PC-9 (cell line): Measurements from ENCODE around the gene NUP210. TPM values are rescaled to one million over a fixed set of nuclear protein-coding genes. Genes with fewer than 3 reads are reported as not detected.

Source experiments
- BruUV-seq: library from RNA; stranded (reverse); fragments of 400-500 nt; replicated peaks from 2 replicates; lab custom pipeline; 2021; lab: Mats Ljungman, UMichigan
- CTCF ChIA-PET: fragments of 300-600 bp; sonication (Branson Sonifier 250); formaldehyde crosslinking; loops from one replicate; lab custom pipeline; 2022; ENCODE audit warnings: antibody characterized with exemption; lab: Charles Lee
- POLR2A ChIA-PET: fragments of 300-600 bp; sonication (Branson Sonifier 250); formaldehyde crosslinking; loops from one replicate; lab custom pipeline; 2022; ENCODE audit warnings: antibody characterized with exemption; ENCODE audit not compliant: unreplicated experiment; lab: Charles Lee
- DNase-seq, 2 experiments: peaks; one replicate each; pipeline versions ENCODE4 v3.0.0 to v3.0.0-alpha.2; 2015 to 2022; ENCODE audit warnings: mixed read lengths in 1 of 2
- H2AFZ ChIP-seq: fragments of 200-600 bp; sonication (generic); 2 replicates; pipeline ENCODE4 v1.8.1; 2017; ENCODE audit warnings: antibody characterized with exemption
- H3F3A ChIP-seq: fragments of 200-600 bp; sonication (generic); 2 replicates; pipeline ENCODE4 v1.8.1; 2017; ENCODE audit warnings: antibody characterized with exemption, mild to moderate bottlenecking, low read depth; ENCODE audit not compliant: insufficient read depth
- H3K27ac ChIP-seq: fragments of 200-600 bp; sonication (generic); 2 replicates; pipeline ENCODE4 v1.6.1; 2016; ENCODE audit warnings: mixed run types
- H3K27me3 ChIP-seq: fragments of 200-600 bp; sonication (generic); 2 replicates; pipeline ENCODE4 v1.6.1; 2016; ENCODE audit warnings: low read depth, mixed run types; ENCODE audit not compliant: insufficient read depth
- H3K36me3 ChIP-seq: fragments of 200-600 bp; sonication (generic); 2 replicates; pipeline ENCODE4 v1.6.1; 2016; ENCODE audit warnings: low read depth, mixed run types
- H3K4me1 ChIP-seq: fragments of 200-600 bp; sonication (generic); replicated peaks from 2 replicates; pipeline ENCODE4 v1.6.1; 2016; ENCODE audit warnings: mixed run types; ENCODE audit not compliant: insufficient read depth
- H3K4me2 ChIP-seq: fragments of 200-600 bp; sonication (generic); 2 replicates; pipeline ENCODE4 v1.6.1; 2017; ENCODE audit warnings: mixed run types
- H3K4me3 ChIP-seq: fragments of 200-600 bp; sonication (generic); 2 replicates; pipeline ENCODE4 v1.6.1; 2016; ENCODE audit warnings: mixed run types
- H3K79me2 ChIP-seq: fragments of 200-600 bp; sonication (generic); 2 replicates; pipeline ENCODE4 v1.6.1; 2017; ENCODE audit warnings: low read depth, mixed run types
- H3K9me2 ChIP-seq: fragments of 200-600 bp; sonication (generic); 2 replicates; pipeline ENCODE4 v1.8.1; 2017; ENCODE audit warnings: mild to moderate bottlenecking; ENCODE audit not compliant: insufficient read depth
- H3K9me3 ChIP-seq: fragments of 200-600 bp; sonication (generic); 2 replicates; pipeline ENCODE4 v1.8.1; 2016; ENCODE audit warnings: low read depth; ENCODE audit not compliant: insufficient read depth
- H4K20me1 ChIP-seq: fragments of 200-600 bp; sonication (generic); 2 replicates; pipeline ENCODE4 v1.8.1; 2017; ENCODE audit not compliant: insufficient read depth
- CTCF ChIP-seq: fragments of 200-600 bp; sonication (generic); conservative IDR thresholded peaks from 2 replicates; pipeline ENCODE4 v1.6.1; 2017; ENCODE audit warnings: mixed run types, antibody characterized with exemption, mild to moderate bottlenecking, moderate library complexity
- EZH2 ChIP-seq: fragments of 200-600 bp; sonication (generic); IDR thresholded peaks from 2 replicates; pipeline ENCODE4 v1.8.0; 2017; ENCODE audit warnings: antibody characterized with exemption, low read depth
- intact Hi-C: fragments of 100-400 bp; cut with micrococcal nuclease; formaldehyde crosslinking; loops from one replicate; pipeline ENCODE4 v1.10.0; 2022; ENCODE audit not compliant: unreplicated experiment
- total RNA-seq: library from RNA; stranded (reverse); gene quantifications from 2 replicates; pipeline ENCODE4 v1.2.3, GENCODE V29; 2021

Gene NUP210
- total RNA-seq, 1 experiment from 2014 or later: 84.0 TPM

- ChIA-PET POLR2A (no interaction called here), CTCF (interaction anchor here (0.6 kb wide), 1 partner anchor 313 kb away, joined by 5 read pairs; no protein-coding TSS in a partner anchor)
- Histone ChIP-seq H3K27ac (no peak overlapping the region), H3K4me3 (no peak overlapping the region), H3K4me2 (no peak overlapping the region), H3K27me3 (no peaks in the 10 kb centered on the region), H4K20me1 (no peaks in the 10 kb centered on the region), H3K9me2 (no peaks in the 10 kb centered on the region), H3K4me1 (peaks cover 9% of the 10 kb centered on the region; the same call in 1 of the 2 replicates), H3K36me3 (no peaks in the 10 kb centered on the region), H3K79me2 (no peaks in the 10 kb centered on the region), H2AFZ (no peak overlapping the region), H3F3A (no peaks in the 10 kb centered on the region; the same call in 1 of the 2 replicates), H3K9me3 (no peaks in the 10 kb centered on the region)
- BruUV-seq: no TSS peak
- no peak for DNase-seq
- TF ChIP-seq CTCF: no peak
- TF ChIP-seq EZH2: no peak
- intact Hi-C loops: no loop called here
These were observed 144.6 kb downstream of the NUP210 start for GRCh38 chr3:13275376-13276005.

GRCh38 chr3:13274551-13275332 lies 145.4 kb downstream of the NUP210 start:
- Histone ChIP-seq H3K79me2 (no peaks in the 10 kb centered on the region), H4K20me1 (no peaks in the 10 kb centered on the region), H3F3A (no peaks in the 10 kb centered on the region; the same call in 1 of the 2 replicates), H3K9me3 (no peaks in the 10 kb centered on the region), H3K9me2 (no peaks in the 10 kb centered on the region), H3K4me3 (no peak overlapping the region), H2AFZ (no peak overlapping the region), H3K27ac (no peak overlapping the region), H3K27me3 (no peaks in the 10 kb centered on the region), H3K4me2 (no peak overlapping the region), H3K36me3 (no peaks in the 10 kb centered on the region), H3K4me1 (peaks cover 9% of the 10 kb centered on the region; the same call in 1 of the 2 replicates)
- ChIA-PET POLR2A (interaction anchor here (0.6 kb wide), 1 partner anchor 371 kb away, joined by 4 read pairs; no protein-coding TSS in a partner anchor), CTCF (no interaction called here)
- intact Hi-C loops: no loop called here
- no TSS peak for BruUV-seq
- TF ChIP-seq CTCF (no peak), EZH2 (no peak)
- no peak for DNase-seq

GRCh38 chr3:13274125-13274524 lies 146.0 kb downstream of the NUP210 start:
- POLR2A ChIA-PET: interaction anchor here (0.6 kb wide), 1 partner anchor 371 kb away, joined by 4 read pairs; no protein-coding TSS in a partner anchor
- H3K79me2 ChIP-seq: no peaks in the 10 kb centered on the region
- no peak for DNase-seq

More at GRCh38 chr3:13274125-13274524, 146.0 kb downstream of the NUP210 start:
- Histone ChIP-seq H4K20me1 (no peaks in the 10 kb centered on the region), H3K4me3 (no peak overlapping the region), H3K9me3 (no peaks in the 10 kb centered on the region), H3K36me3 (no peaks in the 10 kb centered on the region), H3K4me2 (no peak overlapping the region), H3K27ac (no peak overlapping the region), H3K9me2 (no peaks in the 10 kb centered on the region), H3K4me1 (peaks cover 9% of the 10 kb centered on the region; the same call in 1 of the 2 replicates), H3F3A (no peaks in the 10 kb centered on the region; the same call in 1 of the 2 replicates), H2AFZ (no peak overlapping the region), H3K27me3 (no peaks in the 10 kb centered on the region)
- TF ChIP-seq EZH2: no peak
- no peak for TF ChIP-seq CTCF
- BruUV-seq: no TSS peak
- CTCF ChIA-PET: no interaction called here
- intact Hi-C loops: no loop called here
